Activated T-cell treated with anti-CD3 and anti-CD28 coated beads for 1 hour (primary cell): ENCODE measurements around the gene PNPLA7.
"Not testable (repeated sequence)": the region's sequence is repeated elsewhere in the genome, so short reads cannot be mapped to it uniquely, and the experiment has no call there.

ENCODE experiments used
- DNase-seq: peaks from one replicate; pipeline ENCODE4 v3.0.0-alpha.2; 2020; ENCODE audit warnings: low read depth

Gene PNPLA7

DNA sequence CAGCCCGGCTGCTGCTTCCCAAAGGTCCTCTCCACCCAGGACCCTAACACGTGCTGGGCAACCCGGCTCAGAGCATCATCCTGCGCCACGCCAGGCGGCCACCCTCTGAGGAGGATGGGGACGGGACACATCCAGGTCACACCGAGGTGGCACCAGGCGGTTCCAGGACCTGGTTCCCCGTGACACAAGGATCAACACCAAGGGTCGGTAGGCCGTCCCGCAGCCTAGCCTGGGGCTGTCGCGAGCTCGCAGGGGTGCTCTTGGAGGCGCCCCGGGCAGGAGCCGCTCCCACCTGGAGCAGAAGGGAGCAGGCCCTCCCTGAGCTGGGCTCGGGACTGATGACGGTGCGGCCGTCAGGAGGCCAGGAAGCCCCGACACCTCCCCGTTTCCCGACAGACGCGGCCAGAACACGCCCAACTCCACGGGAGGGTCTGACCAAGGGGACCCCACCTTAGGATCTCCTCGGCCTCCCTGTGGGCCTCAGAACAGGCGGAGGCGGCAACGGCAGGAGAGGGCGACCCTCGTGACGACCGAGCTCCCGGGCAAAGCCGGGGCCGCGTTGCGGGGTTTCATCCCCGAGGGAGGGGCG, 133.5 kb downstream of the PNPLA7 start:
- DNase-seq, result no peak

- DNase-seq, result no peak
These were observed 134.1 kb downstream of the PNPLA7 start for GRCh38 chr9:137416006-137416562.

GRCh38 chr9:137415451-137415850, 134.8 kb downstream of the PNPLA7 start:
- DNase-seq, result no peak

DNA sequence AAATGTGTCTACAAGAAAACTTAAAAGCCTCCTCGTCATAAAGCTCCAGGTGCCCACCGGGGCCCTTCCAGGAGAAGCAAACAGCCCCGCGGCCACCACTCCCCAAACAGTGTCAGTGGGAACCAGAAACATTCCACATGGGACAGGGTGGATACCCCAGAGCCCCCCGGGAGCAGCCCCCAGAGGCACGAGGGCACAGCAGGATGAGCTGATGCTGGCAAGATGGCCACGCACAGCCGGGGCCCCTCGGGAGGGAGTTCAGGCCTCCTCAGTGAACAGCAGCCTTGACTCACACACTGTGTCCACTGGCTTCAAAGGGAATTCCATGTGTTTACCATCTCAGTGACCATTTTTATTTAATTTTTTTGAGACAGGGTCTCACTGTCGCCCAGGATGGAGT, 137.8 kb downstream of the PNPLA7 start:
- DNase-seq, result no peak

GRCh38 chr9:137411645-137412380, 138.4 kb downstream of the PNPLA7 start:
- DNase-seq, result no peak

DNA sequence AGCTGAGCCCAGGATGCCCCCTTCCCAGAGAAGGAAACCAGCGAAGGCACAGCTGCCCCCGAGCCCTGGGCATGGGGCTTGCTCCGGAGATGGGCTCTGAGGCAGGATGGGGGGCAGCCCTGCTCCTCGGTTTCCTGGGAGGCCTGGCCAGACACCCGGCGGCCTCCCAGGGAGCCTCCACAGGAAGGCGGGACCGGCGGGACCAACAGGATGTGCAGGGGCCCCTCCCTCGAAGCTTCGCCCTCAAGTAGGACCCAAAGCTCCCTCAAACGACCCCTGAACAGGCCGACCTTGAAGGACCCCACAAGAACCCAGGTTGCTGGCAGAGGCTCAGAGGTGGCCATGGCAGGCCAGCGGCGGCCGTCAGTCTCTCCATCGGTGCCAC, 138.9 kb downstream of the PNPLA7 start:
- DNase-seq, result no peak

GRCh38 chr9:137410891-137411249, 139.3 kb downstream of the PNPLA7 start:
- DNase-seq, result no peak

DNA sequence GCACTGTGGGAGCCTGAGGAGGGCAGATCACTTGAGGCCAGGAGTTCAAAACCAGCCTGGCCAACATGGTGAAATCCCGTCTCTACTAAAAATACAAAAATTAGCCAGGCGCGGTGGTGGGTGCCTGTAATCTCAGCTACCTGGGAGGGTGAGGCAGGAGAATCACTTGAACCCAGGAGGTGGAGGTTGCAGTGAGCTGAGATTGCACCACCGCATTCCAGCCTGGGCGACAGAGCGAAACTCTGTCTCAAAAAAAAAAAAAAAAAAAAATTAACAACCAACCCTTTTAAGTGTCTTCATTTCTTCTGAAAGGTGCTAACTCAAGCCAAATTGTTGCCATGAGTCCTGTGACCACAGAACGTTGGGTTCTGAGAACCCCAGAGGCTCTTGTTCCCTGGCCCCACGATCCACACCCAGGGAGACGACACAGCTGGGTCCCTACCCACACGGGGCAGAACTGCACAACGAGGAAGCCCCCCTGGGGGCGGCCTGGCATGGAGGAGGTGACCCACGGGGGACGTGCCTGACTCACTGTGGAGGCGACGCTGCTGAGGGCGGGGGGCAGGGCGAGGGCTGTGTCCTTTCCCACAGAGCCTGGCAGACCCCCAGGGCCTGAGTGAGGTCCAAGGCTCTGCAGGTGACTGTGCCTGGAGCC, 139.8 kb downstream of the PNPLA7 start:
- not testable (repeated sequence) for DNase-seq
